GM06990 (cell line): ENCODE measurements around the gene PLXDC2.

ENCODE experiments used
- DNase-seq: peaks from one replicate; pipeline ENCODE4 v3.0.0-alpha.2; 2011; ENCODE audit not compliant: insufficient read length; ENCODE audit errors: extremely low read depth
- H3K27me3 ChIP-seq: replicated peaks from 2 replicates; pipeline ENCODE4 v1.6.0; 2011; ENCODE audit warnings: low read length; ENCODE audit not compliant: control insufficient read depth, insufficient read depth
- H3K36me3 ChIP-seq: 2 replicates; pipeline ENCODE4 v1.5.1; 2011; ENCODE audit warnings: low read length; ENCODE audit not compliant: control insufficient read depth, insufficient read depth
- H3K4me3 ChIP-seq: replicated peaks from 2 replicates; pipeline ENCODE4 v1.5.1; 2011; ENCODE audit warnings: low read depth, mild to moderate bottlenecking, control low read depth, low read length
- CTCF ChIP-seq: IDR thresholded peaks from 2 replicates; pipeline ENCODE4 v1.5.1; 2011; ENCODE audit warnings: low read length, control low read depth, mild to moderate bottlenecking, inconsistent platforms; ENCODE audit not compliant: insufficient read depth, poor library complexity, severe bottlenecking

The PLXDC2 gene

GRCh38 chr10:20105236-20105635 is 289.0 kb downstream of the PLXDC2 start:
- Histone ChIP-seq H3K36me3 (no peaks in the 10 kb centered on the region), H3K27me3 (no peaks in the 10 kb centered on the region), H3K4me3 (no peak overlapping the region)
- no peak for TF ChIP-seq CTCF
- no peak for DNase-seq

DNA sequence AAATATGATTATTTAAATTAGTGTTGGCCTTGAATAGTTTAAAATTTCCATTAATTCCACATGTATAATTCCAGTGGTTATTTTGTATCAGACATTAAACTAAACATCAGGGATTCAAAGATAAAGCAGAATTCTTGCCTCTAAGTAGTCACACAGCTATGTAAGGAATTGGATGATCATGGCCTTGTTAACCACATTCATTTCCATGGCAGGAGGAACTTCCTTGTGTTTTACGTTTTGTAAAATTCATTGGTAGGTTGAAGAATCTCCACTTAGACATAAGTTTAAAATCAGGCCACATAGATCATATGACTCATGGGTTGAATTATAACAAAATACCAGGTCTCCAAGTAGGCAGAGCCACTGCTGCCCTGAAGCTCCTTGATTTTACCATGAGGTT is 289.7 kb downstream of the PLXDC2 start:
- H3K4me3 ChIP-seq: no peak overlapping the region
- no peaks in the 10 kb centered on the region for H3K27me3 ChIP-seq
- no peak for TF ChIP-seq CTCF
- no peak for DNase-seq
- no peaks in the 10 kb centered on the region for H3K36me3 ChIP-seq

DNA sequence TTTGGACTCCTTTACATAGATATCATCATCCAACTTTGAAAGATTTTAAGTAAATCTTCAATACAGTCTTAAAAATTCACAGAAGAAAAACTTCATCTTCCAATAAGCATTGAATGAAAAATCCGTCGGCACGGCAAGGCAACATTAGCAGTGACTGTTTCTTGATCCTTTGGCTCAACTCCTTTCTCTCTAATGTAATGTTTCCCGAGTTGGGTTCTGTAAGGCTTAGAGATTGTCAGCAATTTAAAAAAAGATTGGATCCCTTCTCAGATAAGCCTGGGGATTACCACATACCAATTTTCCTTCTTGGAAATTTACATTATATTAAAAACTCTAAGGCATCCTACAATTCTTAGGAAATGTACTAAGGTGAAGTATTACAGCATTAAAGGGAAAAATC is 291.8 kb downstream of the PLXDC2 start:
- TF ChIP-seq CTCF: no peak
- Histone ChIP-seq H3K36me3 (no peaks in the 10 kb centered on the region), H3K27me3 (no peaks in the 10 kb centered on the region), H3K4me3 (no peak overlapping the region)
- no peak for DNase-seq

- DNase-seq: no peak
- Histone ChIP-seq H3K4me3 (no peak overlapping the region), H3K36me3 (no peaks in the 10 kb centered on the region), H3K27me3 (no peaks in the 10 kb centered on the region)
- TF ChIP-seq CTCF: no peak
Observed at GRCh38 chr10:20109613-20110012, 293.4 kb downstream of the PLXDC2 start.

DNA sequence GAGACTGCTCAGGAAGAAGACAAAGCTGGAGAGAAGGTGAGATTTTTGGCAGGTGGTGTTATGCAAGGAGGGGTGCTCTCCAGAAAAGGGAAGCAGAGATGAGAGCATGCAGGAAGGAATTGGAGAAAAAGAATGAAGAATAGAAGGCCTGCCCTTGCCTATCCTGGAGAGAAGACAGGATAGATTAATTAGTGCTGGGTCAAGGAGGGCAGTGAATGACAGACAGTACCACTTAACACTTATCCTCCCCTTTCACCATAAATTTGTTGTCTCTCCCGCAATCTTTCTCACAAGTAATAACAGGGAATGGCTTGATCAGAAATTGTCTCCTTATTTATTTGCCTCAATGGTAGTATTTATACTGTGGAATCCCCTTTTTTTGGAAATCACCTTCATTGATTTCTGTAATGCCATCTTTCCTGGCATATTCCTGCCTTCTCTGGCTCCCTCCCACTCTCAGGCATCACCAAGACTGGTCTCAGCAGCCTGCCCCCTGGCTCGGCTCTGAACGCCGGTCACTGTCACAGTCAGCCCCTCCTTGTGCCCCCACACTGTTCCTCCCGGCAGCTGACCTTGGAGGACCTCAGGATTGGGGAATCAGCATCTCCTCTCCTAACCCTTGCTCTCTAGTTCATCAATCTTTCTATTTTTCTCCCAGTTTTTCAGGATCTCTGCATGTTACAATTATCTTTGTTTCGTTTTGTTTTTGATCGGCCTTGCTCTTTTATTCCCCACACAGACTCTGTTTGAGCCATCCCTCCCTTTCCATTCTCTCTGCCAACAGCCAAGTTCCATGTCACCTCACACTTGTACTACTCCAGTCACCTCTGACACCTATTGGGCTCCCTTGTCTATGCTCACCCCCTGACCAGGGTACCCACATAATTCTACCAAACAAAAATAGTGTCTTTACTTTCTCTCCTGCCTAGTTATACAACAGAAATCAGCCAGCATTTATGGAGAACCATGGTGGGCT is 294.2 kb downstream of the PLXDC2 start:
- H3K4me3 ChIP-seq: no peak overlapping the region
- TF ChIP-seq CTCF: no peak
- DNase-seq: no peak
- no peaks in the 10 kb centered on the region for H3K27me3 ChIP-seq
- H3K36me3 ChIP-seq: no peaks in the 10 kb centered on the region
